GM10266 (cell line): ENCODE measurements around the gene OTUD7B.
"Not testable (repeated sequence)": the region's sequence is repeated elsewhere in the genome, so short reads cannot be mapped to it uniquely, and the experiment has no call there.

Experiments
- DNase-seq: peaks from one replicate; pipeline ENCODE4 v3.0.0; 2012; ENCODE audit errors: extremely low spot score
- CTCF ChIP-seq: IDR thresholded peaks from 2 replicates; pipeline ENCODE4 v1.5.1; 2012; ENCODE audit warnings: mild to moderate bottlenecking, low read depth; ENCODE audit not compliant: control insufficient read depth, insufficient read depth; ENCODE audit errors: missing control alignments

Gene OTUD7B

GRCh38 chr1:150010393-150011115 lies at the start of gene OTUD7B:
Gene OTUD7B, minus strand, starts transcription at chr1:150010726. Its CDS starts 33,216 bp downstream, at chr1:149977510.
- TF ChIP-seq CTCF, result peak; percentile 1

GRCh38 chr1:150060260-150060659 lies 49.7 kb upstream of the OTUD7B start:
- TF ChIP-seq CTCF, result no peak
- no peak for DNase-seq

More at GRCh38 chr1:150010393-150011115, at the start of gene OTUD7B:
- DNase-seq, result peak; percentile 81

DNA sequence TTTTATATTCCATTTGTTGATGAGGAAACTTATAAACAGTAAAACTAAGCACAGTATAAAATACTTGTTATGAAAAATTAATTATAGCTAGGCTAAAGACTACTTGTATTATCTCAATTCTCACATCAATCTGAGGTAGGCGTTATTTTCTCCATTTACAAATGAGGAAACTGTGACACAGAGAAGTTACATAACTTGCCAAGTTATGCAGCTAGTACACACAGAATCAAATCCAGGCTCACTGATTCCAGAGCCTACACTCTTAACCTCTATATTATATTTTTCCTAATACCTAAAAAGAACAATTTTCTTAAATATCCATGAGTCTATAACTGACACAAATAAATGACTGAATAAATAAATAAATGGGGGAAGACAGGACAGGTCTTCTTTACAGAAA lies 45.9 kb upstream of the OTUD7B start:
- no peak for TF ChIP-seq CTCF
- DNase-seq, result no peak

DNA sequence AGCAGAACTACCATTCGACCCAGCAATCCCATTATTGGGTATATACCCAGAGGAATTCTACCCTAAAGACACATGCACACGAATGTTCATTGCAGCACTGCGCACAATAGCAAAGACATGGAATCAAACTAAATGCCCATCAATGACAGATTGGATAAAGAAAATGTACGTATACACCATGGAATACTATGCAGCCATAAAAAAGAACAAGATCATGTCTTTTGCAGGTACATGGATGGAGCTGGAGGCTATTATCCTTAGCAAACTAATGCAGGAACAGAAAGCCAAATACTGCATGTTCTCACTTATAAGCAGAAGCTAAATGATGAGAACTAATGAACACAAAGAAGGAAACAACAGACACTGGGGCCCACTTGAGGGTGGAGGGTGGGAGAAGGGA lies 45.0 kb upstream of the OTUD7B start:
- DNase-seq, result not testable (repeated sequence)

DNA sequence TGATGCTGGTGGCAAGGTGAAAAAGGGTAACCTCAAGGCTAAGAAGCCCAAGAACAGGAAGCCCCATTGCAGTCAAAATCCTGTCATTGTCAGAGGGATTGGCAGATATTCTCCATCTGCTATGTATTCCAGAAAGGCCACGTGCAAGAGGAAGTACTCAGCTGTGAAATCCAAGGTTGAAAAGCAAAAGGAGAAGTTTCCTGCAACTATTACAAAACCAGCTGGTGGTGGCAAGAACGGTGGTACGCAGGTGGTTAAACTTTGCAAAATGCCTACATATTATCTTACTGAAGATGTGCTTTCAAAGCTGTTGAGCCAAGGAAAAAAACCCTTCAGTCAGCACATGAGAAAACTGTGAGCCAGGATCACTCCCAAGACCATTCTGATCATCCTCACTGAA lies 43.4 kb upstream of the OTUD7B start:
- TF ChIP-seq CTCF, result no peak
- no peak for DNase-seq

DNA sequence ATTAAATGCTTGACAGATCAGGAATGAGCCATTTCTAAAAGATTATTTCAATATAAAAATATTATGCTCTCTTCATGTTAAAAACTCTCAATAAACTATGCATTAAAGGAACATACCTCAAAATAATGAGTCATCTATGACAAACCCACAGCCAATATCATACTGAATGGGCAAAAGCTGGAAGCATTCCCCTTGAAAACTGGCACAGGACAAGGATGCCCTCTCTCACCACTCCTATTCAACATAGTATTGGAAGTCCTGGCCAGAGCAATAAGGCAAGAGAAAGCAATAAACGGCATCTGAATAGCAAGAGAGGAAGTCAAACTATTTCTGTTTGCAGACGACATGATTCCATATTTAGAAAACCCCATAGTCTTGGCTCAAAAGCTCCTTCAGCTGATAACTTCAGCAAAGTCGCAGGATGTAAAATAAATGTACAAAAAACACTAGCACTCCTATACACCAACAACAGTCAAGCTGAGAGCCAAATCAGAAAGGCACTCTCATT lies 41.4 kb upstream of the OTUD7B start:
- not testable (repeated sequence) for DNase-seq

- no peak for DNase-seq
- TF ChIP-seq CTCF, result no peak
Observed at GRCh38 chr1:150051089-150051373, 40.5 kb upstream of the OTUD7B start.

DNA sequence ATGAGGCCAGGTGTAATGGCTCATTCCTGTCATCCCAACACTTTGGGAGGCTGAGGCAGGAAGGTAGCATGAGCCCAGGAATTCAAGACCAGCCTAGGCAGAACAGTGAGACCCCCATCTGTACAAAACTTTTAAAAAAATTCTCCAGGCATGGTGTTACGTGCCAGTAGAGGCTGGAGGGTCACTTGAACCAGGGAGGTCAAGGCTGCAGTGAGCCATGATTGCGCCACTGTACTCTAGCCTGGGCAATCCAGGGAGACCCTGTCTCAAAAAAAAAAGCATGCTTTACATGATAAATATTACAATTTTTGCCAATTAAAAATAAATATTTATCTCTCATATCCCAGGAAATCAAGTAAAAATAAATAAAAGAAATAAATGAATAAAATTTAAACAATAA lies 39.4 kb upstream of the OTUD7B start:
- DNase-seq, result no peak
- no peak for TF ChIP-seq CTCF
